Tibial nerve (tissue), 4 donors: Measurements from ENCODE around the gene PDE2A. TPM values are rescaled to one million over a fixed set of nuclear protein-coding genes. Genes with fewer than 3 reads are reported as not detected.

Experiments used
- DNase-seq, 2 donors: peaks; one replicate each; pipeline ENCODE4 v3.0.0-alpha.2; 2019; ENCODE audit warnings: low spot score in 2 of 2
- H3K27ac ChIP-seq, 4 donors: fragments of 200-600 bp; sonication (generic) in 3 of 4; one replicate each; pipeline ENCODE4 v1.5.1; 2017 to 2019; ENCODE audit warnings: mild to moderate bottlenecking in 1 of 4
- H3K27me3 ChIP-seq, 2 donors: fragments of 200-600 bp; sonication (generic) in 1 of 2; one replicate each; pipeline versions ENCODE4 v1.5.1 to v1.6.0; 2017 to 2019
- H3K36me3 ChIP-seq, 3 donors: fragments of 200-600 bp; sonication (generic); one replicate each; pipeline ENCODE4 v1.5.1; 2018 to 2019
- H3K4me1 ChIP-seq, 4 donors: fragments of 200-600 bp; sonication (generic) in 3 of 4; one replicate each; pipeline ENCODE4 v1.5.1; 2017 to 2019
- H3K4me3 ChIP-seq, 4 donors: fragments of 200-600 bp; sonication (generic) in 3 of 4; one replicate each; pipeline ENCODE4 v1.5.1; 2017 to 2019; ENCODE audit warnings: mild to moderate bottlenecking in 1 of 4, moderate library complexity in 1 of 4
- H3K9me3 ChIP-seq, 4 donors: fragments of 200-600 bp; sonication (generic) in 3 of 4; one replicate each; pipeline ENCODE4 v1.5.1; 2017 to 2019
- CTCF ChIP-seq, 5 experiments: fragments of 200-600 bp in 3 of 5; fragments of 450-650 bp in 2 of 5; sonication (generic) in 3 of 5; IDR thresholded peaks; one replicate each; pipeline ENCODE4 v1.5.1; 2016 to 2019; ENCODE audit warnings: antibody characterized with exemption in 5 of 5, mild to moderate bottlenecking in 3 of 5, moderate library complexity in 2 of 5
- EP300 ChIP-seq, 2 donors: sonication (generic); formaldehyde crosslinking; IDR thresholded peaks; one replicate each; pipeline ENCODE4 v1.6.1; 2017; ENCODE audit warnings: antibody characterized with exemption in 2 of 2, mild to moderate bottlenecking in 1 of 2
- POLR2A ChIP-seq, 2 donors: fragments of 450-650 bp; IDR thresholded peaks; one replicate each; pipeline ENCODE4 v1.6.1; 2017; ENCODE audit warnings: antibody characterized with exemption in 2 of 2, mild to moderate bottlenecking in 2 of 2, moderate library complexity in 2 of 2
- WGBS, 2 donors: methylation state at CpG; one replicate each; pipeline ENCODE4 v1.1.5; 2018; 5-methylcytosine and 5-hydroxymethylcytosine counted together
- total RNA-seq, 4 donors: library from RNA; depleted of rRNA; stranded (reverse); fragments of >200 nt; gene quantifications; one replicate each; pipeline ENCODE4 v1.1.0, GENCODE V29; 2016

PDE2A gene
- total RNA-seq, 4 donors from 2014 or later: 30.3 to 75.7 (median 43.1) TPM

GRCh38 chr11:72579816-72580641, 94.2 kb downstream of the PDE2A start:
- TF ChIP-seq CTCF (IDR thresholded peaks at IDR 0.05): no peak
- no peak for TF ChIP-seq POLR2A (IDR thresholded peaks at IDR 0.05)
- TF ChIP-seq EP300 (IDR thresholded peaks at IDR 0.05): no peak
- Histone ChIP-seq H3K4me3 (no peak overlapping the region), H3K36me3 (peaks cover 0 to 36% (median 0%) of the 10 kb centered on the region in 3 donors), H3K4me1 (peaks cover 0 to 11% (median 9%) of the 10 kb centered on the region in 4 donors), H3K27me3 (peaks cover 0 to 18% of the 10 kb centered on the region in 2 donors), H3K27ac (no peak overlapping the region), H3K9me3 (no peaks in the 10 kb centered on the region)
- 65 to 70% methylated on average over 10 of the region's 10 CpGs for WGBS, 2 donors
- no peak for DNase-seq

GRCh38 chr11:72578991-72579815, 95.0 kb downstream of the PDE2A start:
- Histone ChIP-seq H3K4me3 (no peak overlapping the region), H3K4me1 (peaks cover 0 to 3% (median 1%) of the 10 kb centered on the region in 4 donors), H3K36me3 (peaks cover 0 to 36% (median 0%) of the 10 kb centered on the region in 3 donors), H3K9me3 (no peaks in the 10 kb centered on the region), H3K27me3 (peaks cover 0 to 10% of the 10 kb centered on the region in 2 donors), H3K27ac (no peak overlapping the region)
- TF ChIP-seq EP300 (IDR thresholded peaks at IDR 0.05) (no peak), CTCF (IDR thresholded peaks at IDR 0.05) (no peak), POLR2A (IDR thresholded peaks at IDR 0.05) (no peak)
- 72 to 80% methylated on average over 9 to 13 of the region's 13 CpGs for WGBS, 2 donors
- DNase-seq: no peak

GRCh38 chr11:72578566-72578965, 95.7 kb downstream of the PDE2A start:
- no peak overlapping the region for H3K27ac ChIP-seq
- no peak for DNase-seq
- 87 to 89% methylated on average over 3 to 5 of the region's 5 CpGs for WGBS, 2 donors
- TF ChIP-seq POLR2A (IDR thresholded peaks at IDR 0.05) (no peak), EP300 (IDR thresholded peaks at IDR 0.05) (no peak), CTCF (IDR thresholded peaks at IDR 0.05) (no peak)
- peaks cover 0 to 3% (median 0%) of the 10 kb centered on the region in 4 donors for H3K4me1 ChIP-seq
- no peaks in the 10 kb centered on the region for H3K9me3 ChIP-seq
- peaks cover 0 to 5% of the 10 kb centered on the region in 2 donors for H3K27me3 ChIP-seq
- H3K4me3 ChIP-seq: no peak overlapping the region
- H3K36me3 ChIP-seq: peaks cover 0 to 36% (median 0%) of the 10 kb centered on the region in 3 donors

- TF ChIP-seq EP300 (IDR thresholded peaks at IDR 0.05) (no peak), POLR2A (IDR thresholded peaks at IDR 0.05) (no peak), CTCF (IDR thresholded peaks at IDR 0.05) (no peak)
- Histone ChIP-seq H3K4me3 (no peak overlapping the region), H3K36me3 (peaks cover 0 to 35% (median 0%) of the 10 kb centered on the region in 3 donors), H3K27me3 (peaks cover 0 to under 1% of the 10 kb centered on the region in 2 donors), H3K4me1 (peaks cover 0 to 7% (median 0%) of the 10 kb centered on the region in 4 donors), H3K9me3 (no peaks in the 10 kb centered on the region), H3K27ac (no peak overlapping the region)
- 88 to 91% methylated on average over 6 of the region's 6 CpGs for WGBS, 2 donors
- no peak for DNase-seq
Observed at GRCh38 chr11:72578051-72578450, 96.2 kb downstream of the PDE2A start.
